HEK293T (cell line): ENCODE results near the gene AMPD3.

Experiments used
- FOXM1 ChIP-seq: fragments of 450-650 bp; IDR thresholded peaks from 2 replicates; pipeline ENCODE4 v1.6.1; 2017; ENCODE audit warnings: mild to moderate bottlenecking, borderline replicate concordance
- SP1 ChIP-seq: fragments of 450-650 bp; IDR thresholded peaks from 2 replicates; pipeline ENCODE4 v1.6.1; 2017

DNA sequence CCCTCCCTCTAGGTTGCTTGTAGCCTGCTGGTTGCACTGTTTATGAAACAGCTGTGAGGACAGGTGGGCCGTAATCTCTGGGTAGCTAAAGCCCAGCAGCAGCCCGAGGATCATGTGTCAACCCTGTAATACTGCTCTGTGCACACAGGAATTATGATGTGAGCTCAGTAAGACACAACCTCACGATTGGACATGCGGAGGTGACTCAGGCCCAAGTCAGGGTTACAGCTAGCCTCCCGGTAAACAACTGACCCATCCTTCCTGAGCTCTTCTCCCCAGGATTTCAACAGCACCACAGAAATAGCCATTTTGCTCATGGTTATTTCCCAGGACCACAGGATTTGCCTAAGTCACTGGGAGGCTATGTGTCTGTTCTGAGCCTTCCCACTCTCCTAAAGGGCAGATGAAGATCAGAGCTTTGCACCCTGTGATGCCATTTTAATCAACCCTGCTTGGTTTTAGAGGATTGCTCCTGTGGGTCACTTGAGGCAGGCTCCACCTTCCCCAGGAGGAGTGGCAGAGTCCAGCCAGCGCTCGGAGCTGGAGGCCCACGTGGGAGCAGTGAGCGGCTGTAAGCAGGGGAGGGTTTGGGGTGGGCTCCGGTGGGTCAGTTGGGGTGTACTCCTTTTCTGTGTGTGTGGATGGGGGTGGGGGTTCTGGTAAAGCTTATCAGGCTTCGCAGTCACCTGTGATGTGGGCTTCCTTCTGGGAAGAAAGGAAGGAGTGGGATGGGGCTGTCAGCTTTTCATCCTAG, at the start of gene AMPD3:
- TF ChIP-seq FOXM1 = no peak
- no peak for TF ChIP-seq SP1
